Suprapubic skin (tissue), 4 donors: Measurements from ENCODE around the gene LGALS9. TPM values are rescaled to one million over a fixed set of nuclear protein-coding genes. Genes with fewer than 3 reads are reported as not detected.
"Not testable (repeated sequence)": the region's sequence is repeated elsewhere in the genome, so short reads cannot be mapped to it uniquely, and the experiment has no call there.

ENCODE experiments used
- DNase-seq, 2 donors: peaks; one replicate each; pipeline ENCODE4 v3.0.0-alpha.2; 2019; ENCODE audit warnings: low spot score in 2 of 2
- H3K27ac ChIP-seq: fragments of 200-600 bp; sonication (generic); one replicate; pipeline ENCODE4 v1.5.1; 2019
- H3K27me3 ChIP-seq: fragments of 200-600 bp; sonication (generic); one replicate; pipeline ENCODE4 v1.5.1; 2019
- H3K36me3 ChIP-seq: fragments of 200-600 bp; sonication (generic); one replicate; pipeline ENCODE4 v1.5.1; 2019
- H3K4me1 ChIP-seq: fragments of 200-600 bp; sonication (generic); one replicate; pipeline ENCODE4 v1.5.1; 2019
- H3K4me3 ChIP-seq: fragments of 200-600 bp; sonication (generic); one replicate; pipeline ENCODE4 v1.5.1; 2019; ENCODE audit warnings: mild to moderate bottlenecking
- H3K9me3 ChIP-seq: fragments of 200-600 bp; sonication (generic); one replicate; pipeline ENCODE4 v1.5.1; 2019
- EP300 ChIP-seq: sonication (generic); formaldehyde crosslinking; IDR thresholded peaks from one replicate; pipeline ENCODE4 v1.6.1; 2017; ENCODE audit warnings: antibody characterized with exemption
- POLR2A ChIP-seq, 2 donors: fragments of 450-650 bp; IDR thresholded peaks; one replicate each; pipeline ENCODE4 v1.6.1; 2017; ENCODE audit warnings: antibody characterized with exemption in 2 of 2, mild to moderate bottlenecking in 2 of 2, moderate library complexity in 2 of 2
- POLR2AphosphoS5 ChIP-seq, 3 donors: sonication (generic); formaldehyde crosslinking; IDR thresholded peaks; one replicate each; pipeline ENCODE4 v1.6.1; 2017; ENCODE audit warnings: antibody characterized with exemption in 3 of 3
- WGBS: methylation state at CpG from one replicate; pipeline ENCODE4 v1.1.5; 2018; 5-methylcytosine and 5-hydroxymethylcytosine counted together
- total RNA-seq, 4 donors: library from RNA; depleted of rRNA; stranded (reverse); fragments of >200 nt; gene quantifications; one replicate each; pipeline ENCODE4 v1.1.0, GENCODE V29; 2016
- TF ChIP-seq, protein P1 (sequence below), 2 donors: fragments of 200-600 bp in 1 of 2; fragments of 450-650 bp in 1 of 2; sonication (generic) in 1 of 2; IDR thresholded peaks; one replicate each; pipeline ENCODE4 v1.5.1; 2016 to 2019; ENCODE audit warnings: antibody characterized with exemption in 2 of 2, mild to moderate bottlenecking in 1 of 2, moderate library complexity in 1 of 2

The LGALS9 gene
- total RNA-seq, 4 donors from 2014 or later = 9.5 to 10.6 (median 10.1) TPM

DNA sequence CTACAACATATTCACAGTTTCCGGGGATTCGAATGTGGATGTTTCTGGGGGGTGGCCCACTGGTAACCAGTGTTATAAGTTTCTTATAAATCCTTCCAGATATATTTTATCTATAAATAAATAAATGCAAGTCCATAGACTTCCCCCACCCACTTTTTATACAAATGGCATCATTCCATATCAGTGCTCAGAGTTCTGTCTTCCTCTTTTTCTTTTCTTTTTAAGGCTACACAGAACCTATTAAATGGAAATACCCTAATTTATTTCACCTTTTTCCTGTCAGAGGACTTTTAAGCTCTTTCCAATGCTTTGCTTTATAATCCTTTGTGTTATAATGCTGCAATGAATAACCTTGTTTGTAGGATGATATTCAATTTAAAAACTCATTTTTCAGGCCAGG lies 3.8 kb downstream of the LGALS9 start:
- H3K36me3 ChIP-seq = peaks cover 5% of the 10 kb centered on the region
- WGBS = 95% methylated on average over 2 of the region's 2 CpGs

DNA sequence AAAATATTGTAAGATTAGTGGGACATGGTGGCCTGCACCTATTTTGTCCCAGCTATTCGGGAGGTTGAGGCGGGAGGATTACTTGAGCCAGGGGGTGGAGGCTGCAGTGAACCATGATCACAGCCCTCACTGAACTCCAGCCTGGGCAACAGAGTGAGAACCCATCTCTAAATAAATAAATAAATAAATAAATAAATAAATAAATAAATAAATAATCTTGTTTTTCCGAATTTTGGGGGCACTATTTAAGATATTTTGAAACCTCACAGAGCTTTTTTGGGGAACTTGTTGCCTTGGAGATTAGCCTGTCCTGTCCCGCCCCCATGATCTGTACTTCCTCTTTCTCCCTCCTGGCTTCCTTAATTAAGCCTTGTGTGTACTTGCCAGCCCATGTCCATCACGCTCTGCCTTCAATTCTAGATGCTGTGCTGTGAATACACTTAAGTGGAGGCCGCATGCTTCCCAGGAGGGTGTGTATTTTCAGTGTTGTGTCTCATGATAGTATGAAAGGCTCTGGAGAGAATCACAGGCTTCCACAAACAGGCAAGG lies 4.4 kb downstream of the LGALS9 start:
- H3K27me3 ChIP-seq = no peaks in the 10 kb centered on the region
- H3K36me3 ChIP-seq = peaks cover 5% of the 10 kb centered on the region
- TF ChIP-seq EP300 (no peak), POLR2AphosphoS5 (IDR thresholded peaks at IDR 0.05) (no peak), POLR2A (IDR thresholded peaks at IDR 0.05) (no peak)
- TF ChIP-seq, protein P1, sequence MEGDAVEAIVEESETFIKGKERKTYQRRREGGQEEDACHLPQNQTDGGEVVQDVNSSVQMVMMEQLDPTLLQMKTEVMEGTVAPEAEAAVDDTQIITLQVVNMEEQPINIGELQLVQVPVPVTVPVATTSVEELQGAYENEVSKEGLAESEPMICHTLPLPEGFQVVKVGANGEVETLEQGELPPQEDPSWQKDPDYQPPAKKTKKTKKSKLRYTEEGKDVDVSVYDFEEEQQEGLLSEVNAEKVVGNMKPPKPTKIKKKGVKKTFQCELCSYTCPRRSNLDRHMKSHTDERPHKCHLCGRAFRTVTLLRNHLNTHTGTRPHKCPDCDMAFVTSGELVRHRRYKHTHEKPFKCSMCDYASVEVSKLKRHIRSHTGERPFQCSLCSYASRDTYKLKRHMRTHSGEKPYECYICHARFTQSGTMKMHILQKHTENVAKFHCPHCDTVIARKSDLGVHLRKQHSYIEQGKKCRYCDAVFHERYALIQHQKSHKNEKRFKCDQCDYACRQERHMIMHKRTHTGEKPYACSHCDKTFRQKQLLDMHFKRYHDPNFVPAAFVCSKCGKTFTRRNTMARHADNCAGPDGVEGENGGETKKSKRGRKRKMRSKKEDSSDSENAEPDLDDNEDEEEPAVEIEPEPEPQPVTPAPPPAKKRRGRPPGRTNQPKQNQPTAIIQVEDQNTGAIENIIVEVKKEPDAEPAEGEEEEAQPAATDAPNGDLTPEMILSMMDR (IDR thresholded peaks at IDR 0.05) = no peak
- no peak overlapping the region for H3K27ac ChIP-seq
- WGBS = 78% methylated on average over 6 of the region's 6 CpGs
- H3K9me3 ChIP-seq = no peaks in the 10 kb centered on the region
- H3K4me3 ChIP-seq = no peak overlapping the region
- DNase-seq = no peak
- peaks cover 49% of the 10 kb centered on the region for H3K4me1 ChIP-seq

More for the DNA sequence above, 3.8 kb downstream of the LGALS9 start:
- peaks cover 49% of the 10 kb centered on the region for H3K4me1 ChIP-seq
- H3K27me3 ChIP-seq = no peaks in the 10 kb centered on the region
- no peaks in the 10 kb centered on the region for H3K9me3 ChIP-seq
- H3K4me3 ChIP-seq = no peak overlapping the region
- no peak for DNase-seq
- H3K27ac ChIP-seq = no peak overlapping the region
- no peak for TF ChIP-seq POLR2AphosphoS5 (IDR thresholded peaks at IDR 0.05)
- no peak for TF ChIP-seq POLR2A (IDR thresholded peaks at IDR 0.05)
- no peak for TF ChIP-seq EP300
- TF ChIP-seq, protein P1 (IDR thresholded peaks at IDR 0.05) = no peak

- 62% methylated on average over 3 of the region's 3 CpGs for WGBS
- not testable (repeated sequence) for H3K4me3 ChIP-seq, DNase-seq, H3K27me3 ChIP-seq, H3K9me3 ChIP-seq
- Histone ChIP-seq H3K27ac (peak overlapping the region; percentile 14), H3K4me1 (peaks cover 44% of the 10 kb centered on the region), H3K36me3 (peaks cover 11% of the 10 kb centered on the region)
Observed at GRCh38 chr17:27636005-27636520, 5.1 kb downstream of the LGALS9 start.

- 95% methylated on average over 5 of the region's 7 CpGs for WGBS
- Histone ChIP-seq H3K4me1 (peaks cover 28% of the 10 kb centered on the region), H3K36me3 (peaks cover 11% of the 10 kb centered on the region)
- not testable (repeated sequence) for H3K27ac ChIP-seq, H3K4me3 ChIP-seq, H3K27me3 ChIP-seq, H3K9me3 ChIP-seq, DNase-seq
Observed at GRCh38 chr17:27637818-27638217, 6.8 kb downstream of the LGALS9 start.

- WGBS = 89% methylated on average over 1 of the region's 5 CpGs
Observed at GRCh38 chr17:27638415-27638914, 7.5 kb downstream of the LGALS9 start.

GRCh38 chr17:27640790-27641189 lies 9.8 kb downstream of the LGALS9 start:
- 81% methylated on average over 4 of the region's 4 CpGs for WGBS
- no peak overlapping the region for H3K27ac ChIP-seq

More at GRCh38 chr17:27638415-27638914, 7.5 kb downstream of the LGALS9 start:
- H3K4me1 ChIP-seq = peaks cover 22% of the 10 kb centered on the region
- not testable (repeated sequence) for H3K27ac ChIP-seq, H3K27me3 ChIP-seq, H3K9me3 ChIP-seq, H3K4me3 ChIP-seq, DNase-seq
- H3K36me3 ChIP-seq = peaks cover 11% of the 10 kb centered on the region

More at GRCh38 chr17:27640790-27641189, 9.8 kb downstream of the LGALS9 start:
- Histone ChIP-seq H3K9me3 (no peaks in the 10 kb centered on the region), H3K36me3 (peaks cover 11% of the 10 kb centered on the region), H3K4me1 (peaks cover 13% of the 10 kb centered on the region), H3K27me3 (no peaks in the 10 kb centered on the region), H3K4me3 (no peak overlapping the region)
- no peak for DNase-seq
- TF ChIP-seq POLR2A (IDR thresholded peaks at IDR 0.05) = no peak
- TF ChIP-seq EP300 = no peak
- TF ChIP-seq, protein P1 (IDR thresholded peaks at IDR 0.05) = no peak
- no peak for TF ChIP-seq POLR2AphosphoS5 (IDR thresholded peaks at IDR 0.05)
